Neural progenitor cell (in vitro differentiated cells): ENCODE data around the gene HDAC4.

Source experiments
- EZH2 ChIP-seq: fragments of 200-600 bp; sonication (generic); IDR thresholded peaks from 2 replicates; pipeline ENCODE4 v1.6.1; 2017; ENCODE audit warnings: antibody characterized with exemption, mild to moderate bottlenecking, moderate library complexity
- TF ChIP-seq, protein P1 (sequence below): fragments of 200-600 bp; sonication (generic); IDR thresholded peaks from 2 replicates; pipeline ENCODE4 v1.5.1; 2017; ENCODE audit warnings: antibody characterized with exemption, mild to moderate bottlenecking

DNA sequence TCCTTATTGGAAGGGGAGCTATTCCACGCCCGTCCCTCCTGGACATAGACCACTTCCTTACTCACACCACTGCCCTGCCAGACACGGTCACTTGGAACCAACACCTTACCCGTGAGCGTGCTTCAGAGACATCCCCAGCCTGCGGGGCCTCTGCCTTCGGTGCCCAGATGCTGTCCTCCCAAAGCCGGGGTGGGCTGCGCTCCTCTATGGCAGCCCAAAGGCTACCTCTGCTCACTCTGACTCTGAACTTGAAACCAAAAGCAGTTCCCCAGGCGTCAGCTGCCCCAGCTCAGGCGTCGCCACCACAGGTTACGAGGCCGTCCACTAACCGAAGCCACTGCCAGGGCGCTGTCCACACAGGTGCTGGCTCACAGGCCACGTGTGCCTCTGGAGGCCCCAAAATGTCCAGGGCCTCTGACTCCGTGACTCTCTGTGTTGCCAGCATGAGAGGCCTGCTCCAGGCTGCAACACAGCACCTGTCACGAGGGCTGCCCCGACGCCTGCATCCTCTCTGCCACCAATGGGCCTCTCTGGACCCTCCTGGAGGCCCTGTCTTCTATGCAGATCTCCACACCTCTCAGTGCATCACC lies 23.8 kb downstream of the HDAC4 start:
- TF ChIP-seq, protein P1, sequence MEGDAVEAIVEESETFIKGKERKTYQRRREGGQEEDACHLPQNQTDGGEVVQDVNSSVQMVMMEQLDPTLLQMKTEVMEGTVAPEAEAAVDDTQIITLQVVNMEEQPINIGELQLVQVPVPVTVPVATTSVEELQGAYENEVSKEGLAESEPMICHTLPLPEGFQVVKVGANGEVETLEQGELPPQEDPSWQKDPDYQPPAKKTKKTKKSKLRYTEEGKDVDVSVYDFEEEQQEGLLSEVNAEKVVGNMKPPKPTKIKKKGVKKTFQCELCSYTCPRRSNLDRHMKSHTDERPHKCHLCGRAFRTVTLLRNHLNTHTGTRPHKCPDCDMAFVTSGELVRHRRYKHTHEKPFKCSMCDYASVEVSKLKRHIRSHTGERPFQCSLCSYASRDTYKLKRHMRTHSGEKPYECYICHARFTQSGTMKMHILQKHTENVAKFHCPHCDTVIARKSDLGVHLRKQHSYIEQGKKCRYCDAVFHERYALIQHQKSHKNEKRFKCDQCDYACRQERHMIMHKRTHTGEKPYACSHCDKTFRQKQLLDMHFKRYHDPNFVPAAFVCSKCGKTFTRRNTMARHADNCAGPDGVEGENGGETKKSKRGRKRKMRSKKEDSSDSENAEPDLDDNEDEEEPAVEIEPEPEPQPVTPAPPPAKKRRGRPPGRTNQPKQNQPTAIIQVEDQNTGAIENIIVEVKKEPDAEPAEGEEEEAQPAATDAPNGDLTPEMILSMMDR: no peak
- TF ChIP-seq EZH2: no peak
